Suppressor macrophage treated with lipopolysaccharide for 1 hour (primary cell): Measurements from ENCODE around the gene CTNNA1.
A peak's percentile ranks its signal among the peaks of the same experiment; 100 is the strongest.
"Not testable (repeated sequence)": the region's sequence is repeated elsewhere in the genome, so short reads cannot be mapped to it uniquely, and the experiment has no call there.

ENCODE experiments used
- DNase-seq, 3 donors: peaks; one replicate each; pipeline ENCODE4 v3.0.0-alpha.2; 2020 to 2022

The CTNNA1 gene

DNA sequence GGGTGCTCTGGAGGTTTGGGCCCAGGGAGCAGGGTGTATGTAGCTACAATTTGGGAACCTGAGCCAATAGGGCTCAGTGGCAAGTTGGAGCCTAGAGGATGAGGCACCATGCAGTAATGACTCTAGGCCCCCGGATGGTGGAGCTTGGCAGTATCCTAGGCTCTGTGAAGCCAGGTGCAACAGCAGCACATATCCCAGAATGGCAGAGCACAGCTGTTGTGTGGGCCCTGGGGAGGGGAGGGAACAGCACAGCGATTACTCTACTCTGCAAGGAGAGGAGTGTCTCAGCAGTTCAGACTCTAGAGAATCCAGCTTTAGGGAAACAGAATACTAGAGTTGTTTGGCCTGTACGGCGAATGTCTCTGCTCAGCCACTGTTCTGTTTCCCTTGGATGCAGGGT, 65.9 kb downstream of the CTNNA1 start:
- no peak for DNase-seq

DNA sequence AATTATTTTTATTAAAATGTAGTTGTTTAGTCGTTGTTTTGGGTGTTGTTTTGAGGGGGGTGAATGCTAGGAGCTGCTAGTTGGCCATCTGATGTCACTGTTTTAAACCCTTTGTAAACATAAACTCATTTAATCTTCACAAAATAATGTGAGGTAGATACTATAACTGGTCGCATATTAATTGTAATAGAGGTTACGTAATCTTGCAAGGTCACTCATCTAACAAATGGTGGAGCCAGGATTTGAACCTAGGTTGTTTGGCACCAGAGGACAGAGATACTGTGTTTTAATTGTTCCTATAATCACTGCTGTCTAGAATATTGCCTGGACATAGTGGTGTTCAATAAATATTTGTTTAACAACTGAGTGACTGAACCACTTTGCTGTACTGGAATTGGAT, 67.5 kb downstream of the CTNNA1 start:
- DNase-seq, result no peak

DNA sequence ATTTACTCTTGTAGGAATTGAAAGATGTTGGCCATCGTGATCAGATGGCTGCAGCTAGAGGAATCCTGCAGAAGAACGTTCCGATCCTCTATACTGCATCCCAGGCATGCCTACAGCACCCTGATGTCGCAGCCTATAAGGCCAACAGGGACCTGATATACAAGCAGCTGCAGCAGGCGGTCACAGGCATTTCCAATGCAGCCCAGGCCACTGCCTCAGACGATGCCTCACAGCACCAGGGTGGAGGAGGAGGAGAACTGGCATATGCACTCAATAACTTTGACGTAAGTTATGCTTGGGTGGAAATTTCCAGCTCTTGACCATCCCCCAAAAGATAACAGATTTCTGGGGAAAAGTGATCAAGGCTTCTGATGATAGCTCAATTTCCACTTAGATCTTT, 71.3 kb downstream of the CTNNA1 start:
- no peak for DNase-seq

DNA sequence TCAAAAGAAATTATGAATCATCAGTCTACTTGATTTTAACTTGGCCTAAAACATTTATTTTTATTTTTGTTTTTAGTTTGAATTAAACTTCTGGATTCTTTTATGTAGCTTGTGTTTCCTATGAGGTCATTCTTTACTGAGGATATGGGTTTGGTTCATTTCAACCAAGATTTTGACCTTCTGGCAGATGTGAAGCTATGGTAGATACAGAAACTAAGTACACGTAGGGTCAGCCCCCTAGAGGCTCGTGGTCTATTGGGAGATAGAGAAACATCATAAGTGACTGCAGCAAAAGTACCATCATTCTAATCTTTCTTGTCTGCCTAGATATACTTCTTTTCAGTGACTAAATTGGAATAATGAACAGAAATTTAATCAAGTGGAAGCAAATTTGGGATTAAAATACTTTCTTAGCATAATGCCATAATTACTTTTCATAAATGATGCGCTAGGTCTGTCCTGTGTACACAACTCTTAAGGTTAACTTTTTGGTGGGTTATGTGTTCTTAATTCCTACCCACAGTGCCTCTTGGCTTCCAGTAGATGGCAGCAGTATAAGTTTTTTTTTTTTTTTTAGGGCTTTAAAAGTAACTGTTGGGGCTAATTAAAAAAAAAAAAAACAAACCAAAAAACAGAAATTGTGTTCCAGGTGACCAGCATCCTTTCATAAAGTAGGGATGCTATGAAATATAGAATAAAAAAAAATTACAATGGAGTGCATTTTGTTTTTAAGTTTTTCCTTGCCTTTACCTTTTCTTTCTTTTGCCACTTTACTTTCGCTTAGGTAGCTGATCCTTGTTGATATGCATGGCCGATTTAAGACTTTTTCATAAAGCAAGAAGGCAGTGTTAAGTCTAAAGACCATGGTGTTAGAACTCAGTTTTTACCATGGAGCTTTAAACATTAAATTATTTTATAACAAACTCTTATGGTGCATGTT, 72.0 kb downstream of the CTNNA1 start:
- peak; percentile 33 to 43 (median 38) for DNase-seq

DNA sequence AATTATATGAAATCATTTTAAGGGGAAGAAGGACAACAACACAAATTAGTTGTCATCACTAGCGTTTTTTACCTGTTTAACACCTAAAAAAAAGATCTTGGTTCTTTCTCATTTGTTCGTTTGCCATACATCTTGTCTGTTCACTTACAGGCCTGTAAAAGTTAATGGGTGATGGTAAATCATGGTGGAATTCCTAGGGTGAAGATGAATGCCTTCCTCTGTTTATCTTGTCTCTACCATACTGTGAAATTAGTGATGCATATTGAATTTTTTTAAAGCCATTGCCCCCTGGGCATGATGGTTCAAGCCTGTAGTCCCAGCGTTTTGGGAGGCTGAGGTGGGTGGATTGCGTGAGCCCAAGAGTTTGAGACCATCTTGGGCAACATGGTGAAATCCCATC, 75.3 kb downstream of the CTNNA1 start:
- no peak for DNase-seq

DNA sequence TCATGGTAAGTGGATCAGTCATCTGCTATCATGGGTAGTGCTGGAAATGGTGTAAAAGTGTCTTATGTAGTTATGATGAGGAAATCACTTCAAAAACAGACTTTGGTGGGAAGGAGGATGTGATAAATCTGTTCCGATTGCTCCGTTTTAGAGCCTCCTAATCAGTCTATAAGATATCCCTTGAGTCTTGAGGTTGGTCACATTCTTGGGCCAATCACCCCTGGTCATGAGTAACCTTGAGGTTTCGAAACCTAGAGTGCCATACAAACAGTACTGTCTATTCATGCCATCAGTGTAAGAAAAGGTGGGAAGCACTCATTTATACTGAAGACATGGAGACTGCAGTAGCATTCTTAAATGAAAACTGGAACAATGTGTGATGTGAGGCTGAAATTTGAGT, 76.1 kb downstream of the CTNNA1 start:
- peak; percentile 19 to 24 (median 21) for DNase-seq

DNA sequence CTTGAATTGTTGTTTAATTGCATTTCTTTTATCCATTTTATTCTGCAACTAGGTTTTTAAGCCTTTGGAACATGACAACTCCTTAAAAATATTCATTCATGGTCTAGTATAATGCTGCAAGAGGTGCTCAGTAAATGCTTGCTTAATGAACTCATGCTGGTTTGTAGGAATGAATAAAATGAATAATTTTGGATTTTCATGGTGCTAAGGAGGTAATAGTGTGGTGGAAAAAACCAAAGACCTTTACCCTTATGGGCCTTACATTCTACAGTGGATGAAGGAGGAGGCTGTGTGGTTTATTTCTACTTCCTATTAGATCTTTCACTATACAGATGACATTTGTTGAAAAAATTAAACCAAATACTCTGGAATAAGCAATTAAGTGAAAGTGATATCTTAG, 78.5 kb downstream of the CTNNA1 start:
- no peak for DNase-seq

DNA sequence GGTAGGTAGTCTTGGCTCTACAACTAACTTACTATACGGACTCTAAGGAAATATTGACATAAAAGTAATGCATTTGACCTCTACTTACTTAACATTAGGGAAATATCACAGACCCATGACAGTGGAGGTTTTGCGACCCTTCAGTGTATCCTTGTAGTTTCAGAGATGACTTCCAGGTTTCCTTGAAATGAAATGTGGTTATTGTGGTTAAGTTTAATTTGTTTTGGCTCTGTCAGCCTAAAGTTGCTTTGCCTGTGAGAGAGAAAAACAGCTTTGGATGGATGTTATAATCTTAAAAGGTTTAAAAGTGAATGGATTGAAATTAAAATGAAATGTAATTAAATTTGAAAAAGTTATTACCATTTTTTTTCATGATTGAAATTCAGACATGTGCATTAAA, 79.0 kb downstream of the CTNNA1 start:
- no peak for DNase-seq

DNA sequence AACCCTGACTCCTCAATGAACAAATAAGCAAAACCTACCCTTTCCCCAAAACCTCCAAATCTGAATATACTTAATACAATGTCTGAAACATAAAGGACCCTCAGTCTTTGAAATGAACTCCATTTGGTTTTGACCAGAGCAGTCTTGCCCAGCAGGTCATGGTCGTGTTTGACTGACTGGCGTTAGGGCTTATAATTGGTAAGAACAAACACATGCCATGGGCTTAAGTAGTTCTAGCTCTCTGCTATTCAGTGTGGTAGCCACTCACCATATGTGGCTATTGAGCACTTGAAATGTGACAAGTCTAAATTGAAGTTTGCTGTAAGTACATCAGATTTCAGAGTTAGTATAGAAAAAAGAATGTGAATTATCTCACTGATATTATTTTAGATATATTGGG, 79.9 kb downstream of the CTNNA1 start:
- DNase-seq, result no peak

DNA sequence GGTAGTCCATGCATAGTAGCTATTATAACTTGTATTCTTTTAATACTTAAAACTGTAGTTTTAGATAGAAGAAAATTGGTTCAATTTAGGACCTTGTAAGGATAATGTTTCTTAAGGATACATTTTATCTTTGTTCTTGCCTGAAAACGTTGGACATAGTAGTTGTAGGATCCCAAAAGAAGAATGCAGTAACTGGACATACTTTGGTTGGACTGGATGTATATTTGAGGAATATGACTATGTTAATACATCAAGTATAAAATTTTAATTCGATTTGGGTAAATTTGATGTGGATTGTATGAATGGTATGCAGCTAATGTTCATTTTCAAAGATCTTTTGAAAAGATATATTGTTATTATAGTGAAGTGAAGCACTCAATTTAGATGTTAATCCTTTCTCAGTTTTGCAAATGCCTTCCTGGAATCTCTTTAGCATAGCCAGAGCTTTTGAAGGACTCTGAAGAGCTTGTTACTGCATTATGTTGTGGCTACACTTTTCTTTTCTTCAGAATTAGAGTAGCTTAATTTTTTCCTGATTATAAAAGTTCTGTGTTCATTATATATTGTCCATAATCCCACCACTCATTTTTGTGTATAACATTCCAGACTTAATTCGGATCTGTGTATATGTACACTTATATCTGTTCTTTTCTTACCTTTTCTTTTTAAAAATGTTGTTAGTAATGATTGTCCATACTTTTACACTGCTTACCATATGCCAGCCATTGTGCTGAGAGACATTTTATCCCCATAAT, 80.7 kb downstream of the CTNNA1 start:
- no peak for DNase-seq

DNA sequence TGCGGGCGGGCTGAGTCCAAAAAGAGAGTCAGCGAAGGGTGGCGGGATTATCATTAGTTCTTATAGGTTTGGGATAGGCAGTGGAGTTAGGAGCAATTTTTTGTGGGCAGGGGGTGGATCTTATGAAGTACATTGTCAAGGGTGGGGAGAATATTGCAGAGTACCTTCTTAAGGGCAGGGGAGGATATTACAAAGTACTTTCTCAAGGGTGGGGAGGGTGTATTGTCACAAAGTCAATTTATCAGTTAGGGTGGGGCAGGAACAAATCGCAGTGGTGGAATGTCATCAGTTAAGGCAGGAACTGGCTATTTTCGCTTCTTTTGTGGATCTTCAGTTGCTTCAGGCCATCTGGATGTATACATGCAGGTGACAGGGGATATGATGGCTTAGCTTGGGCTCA, 81.6 kb downstream of the CTNNA1 start:
- not testable (repeated sequence) for DNase-seq

DNA sequence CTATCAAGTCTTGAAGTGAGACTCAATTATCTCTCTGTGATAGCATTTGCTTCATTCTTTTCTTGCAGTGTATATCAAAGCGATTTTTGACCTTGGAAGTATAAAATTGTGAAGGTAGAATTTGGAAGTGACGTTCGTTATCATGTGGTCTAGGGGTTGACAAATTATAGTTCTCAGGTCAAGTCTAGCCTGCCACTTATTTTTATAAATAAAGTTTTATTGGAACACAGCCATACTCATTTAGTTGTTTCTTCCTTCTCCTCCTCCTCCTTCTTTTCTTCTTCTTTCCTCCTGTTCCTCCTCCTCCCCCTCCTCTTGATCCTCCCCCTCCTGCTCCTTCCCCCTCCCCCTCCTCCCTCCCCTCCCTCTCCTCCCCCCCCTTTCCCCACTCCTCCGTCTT, 83.9 kb downstream of the CTNNA1 start:
- DNase-seq, result no peak

DNA sequence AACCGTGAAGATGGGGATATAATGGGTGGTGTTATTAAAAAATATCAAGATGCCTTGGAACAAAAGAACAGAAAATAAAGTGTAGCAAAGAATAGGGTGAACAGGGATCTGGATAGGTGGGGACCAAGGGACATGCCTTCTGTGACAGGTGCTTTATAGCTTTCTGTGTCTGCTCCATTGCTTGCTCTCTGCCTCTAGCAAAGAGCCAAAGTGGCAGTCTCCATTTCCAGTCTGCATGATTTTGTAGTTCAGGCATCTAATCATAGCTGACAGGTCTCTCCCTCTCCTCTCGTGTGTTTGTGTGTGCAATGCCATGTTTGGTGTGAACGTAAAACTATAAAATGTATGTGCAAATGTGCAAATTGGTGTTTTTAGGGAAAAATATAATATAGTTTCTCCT, 86.9 kb downstream of the CTNNA1 start:
- DNase-seq, result no peak

DNA sequence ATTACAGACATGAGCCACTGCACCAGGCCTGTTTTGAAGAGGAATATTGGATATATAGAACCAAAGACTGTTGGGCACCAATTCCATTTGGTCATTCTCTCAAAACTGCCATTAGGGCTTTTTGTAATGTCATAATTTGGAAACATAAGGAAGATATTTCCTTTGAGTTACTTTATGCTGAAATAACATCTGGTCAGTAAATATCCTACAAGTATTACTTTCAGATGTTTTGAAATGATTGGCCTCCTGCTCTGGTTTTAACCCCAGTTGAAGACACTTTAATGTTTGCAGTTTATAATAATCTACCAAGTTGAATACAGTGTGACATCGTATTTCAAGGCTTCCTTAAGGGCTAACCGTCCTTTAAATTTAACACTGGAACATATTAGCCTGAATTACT, 88.3 kb downstream of the CTNNA1 start:
- no peak for DNase-seq

DNA sequence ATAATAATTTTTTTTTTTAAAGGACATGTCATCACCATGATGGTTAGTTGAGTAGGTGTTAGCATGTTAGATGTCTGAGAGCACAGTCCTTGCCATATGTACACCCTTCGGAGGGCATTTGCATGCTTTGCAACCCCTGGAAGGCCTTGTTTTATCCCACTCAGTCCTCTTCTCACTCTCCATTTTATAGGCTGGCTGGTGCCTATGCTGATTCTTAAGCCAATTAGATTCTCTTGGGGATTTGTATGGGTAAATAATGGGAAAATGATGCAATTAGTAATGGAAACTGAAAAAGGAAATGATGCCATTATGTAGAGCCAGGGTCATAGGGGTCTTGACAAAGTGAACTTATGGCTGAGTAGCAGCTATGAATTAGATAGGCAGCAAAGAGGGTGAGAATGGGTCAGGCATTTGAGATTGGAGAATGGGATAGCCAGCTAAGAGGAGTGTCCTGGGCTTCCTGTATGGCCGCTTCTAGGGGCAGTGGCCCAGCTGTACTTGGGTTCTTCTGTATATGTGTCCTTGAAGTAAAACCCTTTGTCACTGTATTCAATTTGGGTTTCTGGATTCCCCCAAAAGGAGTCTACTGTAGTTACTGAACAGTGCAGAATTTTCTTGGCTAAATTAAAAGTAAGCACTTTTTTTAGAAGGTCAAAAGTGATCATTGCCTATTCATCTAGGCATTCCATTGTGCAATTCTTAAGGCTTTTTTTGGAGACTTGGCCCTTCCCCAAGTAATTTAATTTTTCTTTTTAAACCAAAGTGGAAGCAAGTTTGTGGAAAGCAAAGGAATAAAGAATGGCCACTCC, 90.3 kb downstream of the CTNNA1 start:
- DNase-seq, result peak; percentile 11 to 54 (median 33)

DNA sequence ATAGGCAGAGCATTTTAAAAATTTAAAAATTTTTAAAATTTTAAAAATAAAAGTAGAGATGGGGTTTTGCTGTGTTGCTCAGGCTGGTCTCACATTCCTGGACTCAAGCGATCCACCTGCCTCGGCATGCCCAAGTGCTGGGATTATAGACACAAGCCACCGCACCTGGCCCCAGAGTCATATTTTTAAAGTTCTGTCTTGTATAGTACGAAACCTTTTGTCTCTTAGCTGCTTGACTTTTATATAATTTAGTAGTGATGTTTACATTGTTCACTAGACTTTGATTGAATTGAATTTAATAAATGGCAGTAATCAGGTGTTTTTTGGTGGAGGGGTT, 90.9 kb downstream of the CTNNA1 start:
- no peak for DNase-seq

DNA sequence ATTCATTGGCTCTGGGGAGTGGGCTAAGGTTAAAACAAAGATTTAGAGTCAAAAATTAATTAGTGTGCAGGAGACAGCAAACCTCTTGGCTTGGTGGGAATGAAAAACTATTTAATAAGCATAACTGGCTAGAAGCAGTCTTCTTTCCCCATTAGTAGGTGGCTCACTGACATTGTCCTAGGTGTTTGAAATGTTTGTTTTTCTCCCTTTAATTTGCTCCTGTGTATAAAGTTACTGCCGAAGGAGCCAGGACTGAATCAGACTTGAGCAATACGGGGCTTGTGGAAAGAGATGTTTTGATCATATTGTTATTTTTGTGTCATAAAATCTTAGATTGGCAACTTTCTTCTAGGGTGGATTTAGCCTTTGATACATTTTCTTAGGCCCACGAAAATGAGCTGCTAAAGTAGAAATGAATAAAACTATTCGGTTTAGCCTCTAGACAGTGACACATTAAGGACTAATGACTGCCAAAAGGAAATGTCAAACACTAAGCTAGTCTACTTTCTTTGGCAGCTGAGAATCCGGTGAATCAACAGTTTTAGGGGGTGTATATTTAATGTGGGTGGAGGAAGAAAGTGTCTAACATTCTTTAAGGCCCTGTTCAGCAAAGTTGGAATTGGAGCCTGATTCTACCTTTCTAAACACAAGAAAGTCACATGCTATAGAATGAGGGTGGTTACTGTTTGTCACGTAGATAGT, 91.7 kb downstream of the CTNNA1 start:
- DNase-seq, result peak in 1 of 3 donors; percentile 16

DNA sequence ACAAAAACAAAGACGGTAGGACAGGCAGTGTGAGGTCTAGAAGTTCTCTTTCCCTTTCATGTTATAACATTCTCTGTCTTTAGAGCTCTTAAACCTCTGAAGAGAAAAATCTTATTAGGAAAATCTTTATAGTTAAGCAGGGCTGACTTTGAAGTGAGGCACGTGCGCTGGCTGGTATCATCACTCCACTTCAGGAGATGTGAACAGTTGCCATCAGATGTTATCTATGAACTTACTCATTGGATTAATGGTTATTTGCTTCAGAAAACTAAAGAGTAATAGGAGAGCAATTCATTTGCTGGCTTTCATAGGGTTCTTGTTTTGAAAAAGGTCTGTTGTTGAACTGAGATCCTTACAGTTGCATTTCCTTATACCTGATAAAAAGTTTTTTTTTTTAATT, 96.2 kb downstream of the CTNNA1 start:
- DNase-seq, result no peak

DNA sequence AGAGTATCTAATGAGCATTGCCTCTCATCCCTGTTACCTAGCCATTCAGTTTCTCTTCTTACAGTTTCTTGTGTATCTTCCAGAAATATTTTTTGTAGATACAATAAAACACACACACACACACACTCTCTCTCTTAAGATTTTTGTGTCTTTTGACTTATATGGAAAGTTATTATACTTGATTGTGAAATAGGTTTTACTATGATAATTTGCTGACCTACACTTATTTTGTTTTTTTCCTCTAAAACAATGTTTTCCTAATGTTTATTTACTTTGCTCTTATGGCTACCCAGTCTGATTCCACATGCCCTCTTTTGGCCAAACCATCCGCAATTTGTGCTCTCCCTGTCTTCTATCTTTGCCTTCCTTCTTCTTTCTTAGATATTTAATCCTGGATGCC, 96.7 kb downstream of the CTNNA1 start:
- no peak for DNase-seq

DNA sequence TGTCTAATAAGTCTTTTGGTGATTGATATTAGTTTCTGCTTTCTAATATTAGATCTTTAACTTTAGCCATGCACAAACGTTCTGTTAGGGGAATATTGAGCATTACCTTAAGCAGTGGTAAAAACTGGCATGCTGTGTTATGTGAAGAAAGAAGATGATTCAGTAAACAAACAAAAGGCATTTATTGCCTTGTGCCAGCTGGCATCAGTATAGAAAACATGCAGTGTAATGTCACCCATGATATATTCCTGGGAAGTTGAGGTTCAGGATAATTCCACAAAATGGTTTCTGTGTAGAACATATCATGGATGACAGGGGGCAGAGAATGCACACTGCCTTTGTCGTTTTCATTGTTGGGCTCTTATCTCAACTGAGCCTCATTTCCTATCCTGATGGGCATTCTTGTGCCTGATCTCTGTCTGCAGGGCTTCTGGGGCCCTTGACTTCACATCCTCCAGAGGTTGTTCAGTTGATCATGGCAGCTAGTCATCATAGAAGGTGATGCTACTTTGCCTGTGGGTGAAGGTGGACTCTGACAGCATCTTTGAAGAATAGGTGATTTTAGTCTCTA, 97.7 kb downstream of the CTNNA1 start:
- DNase-seq, result no peak

DNA sequence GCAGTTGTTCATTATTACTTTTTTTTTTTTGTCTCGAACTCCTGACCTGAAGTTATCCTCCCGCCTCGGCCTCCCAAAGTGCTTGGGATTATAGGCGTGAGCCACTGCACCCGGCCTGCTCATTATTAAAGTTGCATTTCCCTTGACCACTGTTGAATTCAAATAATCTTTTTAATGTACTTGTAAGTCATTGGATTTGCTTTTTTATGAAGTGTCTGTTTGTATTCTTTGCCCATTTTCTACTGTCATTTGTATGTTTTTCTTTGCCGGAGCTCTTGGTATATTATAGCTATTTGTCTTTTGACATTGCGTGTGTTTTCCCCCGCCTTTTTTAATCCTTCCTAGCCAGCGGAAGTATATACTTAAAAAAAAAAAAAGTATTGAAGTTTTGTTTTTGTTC, 99.9 kb downstream of the CTNNA1 start:
- no peak for DNase-seq

DNA sequence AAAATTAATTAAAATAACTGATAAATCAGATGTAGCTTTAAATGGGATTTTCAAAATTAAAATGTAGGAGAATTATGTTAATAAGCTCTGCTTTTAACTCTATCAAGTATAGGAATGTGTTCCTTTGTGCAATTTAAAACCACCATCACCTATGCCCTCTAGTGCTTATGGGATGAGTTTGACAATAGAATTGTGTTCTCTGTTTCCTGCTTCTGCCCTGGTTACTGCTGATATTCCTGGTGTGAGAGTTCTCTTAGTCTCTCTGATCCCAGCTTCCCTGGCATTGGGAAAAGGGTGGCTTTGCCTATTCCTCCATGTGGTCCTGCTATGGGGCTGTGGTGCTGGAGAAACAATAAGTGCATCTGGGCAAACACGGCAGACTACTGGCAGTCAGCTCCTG, 113.8 kb downstream of the CTNNA1 start:
- no peak for DNase-seq

DNA sequence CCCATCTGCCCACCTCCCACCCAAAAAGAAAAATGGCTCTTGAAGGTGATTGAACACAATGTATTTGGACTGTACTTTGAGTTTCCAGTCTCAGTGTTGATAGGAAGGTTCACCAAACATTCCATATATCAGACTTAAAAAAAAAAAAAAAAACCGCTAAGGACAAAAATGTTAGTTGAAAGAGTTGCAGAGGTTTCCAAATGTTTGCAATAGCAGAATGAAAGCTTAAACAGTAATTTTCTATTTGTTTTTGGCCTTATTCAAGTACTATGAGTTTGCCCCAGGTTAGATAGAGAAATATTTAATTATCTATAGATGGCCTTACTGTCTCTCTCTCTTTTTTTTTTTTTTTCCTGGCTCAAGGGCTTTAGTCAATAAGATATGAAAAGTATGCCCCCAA, 115.8 kb downstream of the CTNNA1 start:
- DNase-seq, result no peak
